Ishikawa (cell line): ENCODE data around the gene IFITM10.

Experiments used
- CEBPB ChIP-seq: IDR thresholded peaks from 2 replicates; pipeline ENCODE4 v1.6.1; 2012
- REST ChIP-seq: IDR thresholded peaks from 2 replicates; pipeline ENCODE4 v1.6.1; 2012; ENCODE audit warnings: low read depth, mild to moderate bottlenecking

DNA sequence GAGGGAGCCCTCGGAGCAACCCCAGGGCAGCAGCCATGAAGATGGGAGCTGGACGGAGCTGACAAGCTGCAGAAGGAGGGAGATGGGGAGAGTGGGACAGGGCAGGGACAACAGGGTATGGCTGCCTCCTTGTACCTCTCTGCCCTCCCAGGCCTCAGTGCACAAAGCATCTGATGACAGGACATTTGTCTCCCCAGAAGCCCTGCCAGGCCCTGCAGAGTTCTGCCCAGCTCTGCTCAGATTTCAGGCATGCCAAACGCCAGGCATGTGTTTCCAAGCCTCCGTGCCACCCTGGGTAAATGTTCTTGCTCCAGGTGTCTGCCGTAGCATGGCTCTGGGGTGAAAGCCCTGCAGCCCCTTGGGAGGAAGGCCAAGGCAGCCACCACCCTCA, 1.1 kb upstream of the IFITM10 start:
- TF ChIP-seq CEBPB (no peak), REST (no peak)
